K562 (cell line): Measurements from ENCODE around the gene RHOT1. TPM values are rescaled to one million over a fixed set of nuclear protein-coding genes. Genes with fewer than 3 reads are reported as not detected.

ENCODE experiments used
- ATAC-seq: fragments of 200-7000 bp; cut with Tn5 transposase; 3 replicates; pipeline ENCODE4 v1.9.1; 2020; ENCODE audit warnings: moderate library complexity
- BruUV-seq: library from RNA; stranded (reverse); fragments of 400-500 nt; replicated peaks from 2 replicates; lab custom pipeline; 2021; lab: Mats Ljungman, UMichigan
- CTCF ChIA-PET: fragments of 300-600 bp; formaldehyde crosslinking; extraction: SDS; loops from one replicate; lab custom pipeline; 2021; ENCODE audit warnings: low intra/inter-chr PET ratio; lab: Yijun Ruan, JAX
- POLR2A ChIA-PET: fragments of 300-600, 350-650 bp; sonication (Branson Sonifier 250); formaldehyde crosslinking; extraction: SDS; loops from one replicate; lab custom pipeline; 2021; ENCODE audit warnings: antibody characterized with exemption, inconsistent platforms; lab: Yijun Ruan, JAX
- DNase-seq, 4 experiments: peaks; one replicate each; pipeline versions ENCODE4 v3.0.0 to v3.0.0-alpha.2; 2011 to 2018; ENCODE audit warnings: low spot score in 3 of 4, mixed read lengths in 3 of 4; ENCODE audit errors: extremely low read depth in 1 of 4
- FAIRE-seq: peaks from 2 replicates; lab custom pipeline; 2011; peaks lifted over from hg19 to GRCh38; lab: Jason Lieb, UNC
- H2AFZ ChIP-seq: 2 replicates; pipeline ENCODE4 v1.6.0; 2011; ENCODE audit warnings: low read depth, low read length, control low read depth, inconsistent platforms
- H3K27ac ChIP-seq: fragments of 200-600 bp; 3 replicates; pipeline ENCODE4 v1.8.0; 2011; ENCODE audit warnings: low read depth, mild to moderate bottlenecking, control low read depth, inconsistent platforms, low read length, moderate library complexity, mixed read lengths; ENCODE audit errors: extremely low read depth
- H3K27me3 ChIP-seq, 2 experiments: fragments of 300-600 bp in 1 of 2; 2 replicates in 1 of 2; 3 replicates in 1 of 2; pipeline versions ENCODE4 v1.6.0 to v1.8.0; 2011; ENCODE audit warnings: inconsistent platforms in 2 of 2, low read length in 2 of 2, mild to moderate bottlenecking in 1 of 2, mixed read lengths in 1 of 2, moderate library complexity in 1 of 2; ENCODE audit not compliant: control insufficient read depth in 2 of 2, insufficient read depth in 2 of 2
- H3K36me3 ChIP-seq: fragments of 300-600 bp; 3 replicates; pipeline ENCODE4 v1.8.0; 2011; ENCODE audit warnings: mild to moderate bottlenecking, low read length, inconsistent platforms; ENCODE audit not compliant: control insufficient read depth, insufficient read depth
- H3K4me1 ChIP-seq, 2 experiments: fragments of 200-600 bp in 1 of 2; replicated peaks in 1 of 2; 2 replicates in 1 of 2; 3 replicates in 1 of 2; pipeline versions ENCODE4 v1.5.1 to v1.8.0; 2011; ENCODE audit warnings: inconsistent platforms in 2 of 2, low read length in 2 of 2, mild to moderate bottlenecking in 1 of 2, mixed read lengths in 1 of 2, moderate library complexity in 1 of 2; ENCODE audit not compliant: control insufficient read depth in 2 of 2, insufficient read depth in 2 of 2
- H3K4me2 ChIP-seq: 2 replicates; pipeline ENCODE4 v1.6.1; 2011; ENCODE audit warnings: low read length, control low read depth, inconsistent platforms, mixed read lengths; ENCODE audit not compliant: insufficient read depth
- H3K4me3 ChIP-seq: fragments of 200-600 bp; sonication (generic), shearing (Covaris generic); 2 replicates; pipeline ENCODE4 v1.5.1; 2016; ENCODE audit warnings: control low read depth, inconsistent platforms
- H3K79me2 ChIP-seq: fragments of 200-600 bp; 3 replicates; pipeline ENCODE4 v1.8.0; 2011; ENCODE audit warnings: low read length, inconsistent platforms; ENCODE audit not compliant: control insufficient read depth, insufficient read depth
- H3K9ac ChIP-seq, 2 experiments: 2 replicates each; pipeline versions ENCODE4 v1.6.0 to v1.6.1; 2011; ENCODE audit warnings: low read depth in 2 of 2, low read length in 2 of 2, control low read depth in 1 of 2, inconsistent platforms in 1 of 2, mild to moderate bottlenecking in 1 of 2, mixed read lengths in 1 of 2; ENCODE audit not compliant: insufficient read depth in 1 of 2
- H3K9me1 ChIP-seq: one replicate; pipeline ENCODE4 v1.6.0; 2011; ENCODE audit warnings: inconsistent platforms, mild to moderate bottlenecking, low read length, moderate library complexity; ENCODE audit not compliant: control insufficient read depth, insufficient read depth
- H3K9me3 ChIP-seq: replicated peaks from 2 replicates; pipeline ENCODE4 v1.5.1; 2011; ENCODE audit warnings: low read depth, low read length, inconsistent platforms; ENCODE audit not compliant: control insufficient read depth, insufficient read depth
- H4K20me1 ChIP-seq: replicated peaks from 2 replicates; pipeline ENCODE4 v1.6.1; 2011; ENCODE audit warnings: low read length, inconsistent platforms, mixed read lengths; ENCODE audit not compliant: control insufficient read depth, insufficient read depth
- CTBP1 ChIP-seq: fragments of 450-650 bp; IDR thresholded peaks from 2 replicates; pipeline ENCODE4 v1.6.1; 2016; ENCODE audit warnings: borderline replicate concordance
- DNMT1 ChIP-seq: fragments of 450-650 bp; IDR thresholded peaks from 2 replicates; pipeline ENCODE4 v1.6.1; 2016; ENCODE audit warnings: antibody characterized with exemption, mild to moderate bottlenecking
- ETV5 ChIP-seq: sonication (generic); formaldehyde crosslinking; IDR thresholded peaks from 2 replicates; pipeline ENCODE4 v1.4.0; 2020; ENCODE audit warnings: low read depth, mild to moderate bottlenecking, missing genetic modification reagents
- ETV6 ChIP-seq, 3 experiments: fragments of 150-350 bp in 1 of 3; sonication (generic) in 1 of 3; formaldehyde crosslinking in 1 of 3; IDR thresholded peaks; 2 replicates each; pipeline versions ENCODE4 v1.6.1 to v1.8.0; 2014 to 2022; ENCODE audit warnings: borderline replicate concordance in 2 of 3, low read depth in 2 of 3, antibody characterized with exemption in 1 of 3, low read length in 1 of 3, mild to moderate bottlenecking in 1 of 3, missing genetic modification reagents in 1 of 3
- FOXJ3 ChIP-seq: sonication (generic); formaldehyde crosslinking; IDR thresholded peaks from 2 replicates; pipeline ENCODE4 v1.4.0; 2020; ENCODE audit warnings: mild to moderate bottlenecking, missing genetic modification reagents
- GABPB1 ChIP-seq: sonication (generic); formaldehyde crosslinking; IDR thresholded peaks from 2 replicates; pipeline ENCODE4 v1.8.0; 2022; ENCODE audit warnings: mild to moderate bottlenecking, missing genetic modification reagents
- GMEB1 ChIP-seq: fragments of 250-450 bp; sonication (Bioruptor Pico); IDR thresholded peaks from 2 replicates; pipeline ENCODE4 v1.4.0; 2020; ENCODE audit warnings: mild to moderate bottlenecking
- KDM5B ChIP-seq: fragments of 200-600 bp; sonication (generic); IDR thresholded peaks from 2 replicates; pipeline ENCODE4 v1.6.1; 2012; ENCODE audit warnings: low read depth, mild to moderate bottlenecking, moderate library complexity, low read length, control low read depth, inconsistent platforms; ENCODE audit not compliant: insufficient replicate concordance
- NFIC ChIP-seq: fragments of 450-650 bp; IDR thresholded peaks from 2 replicates; pipeline ENCODE4 v1.6.1; 2017; ENCODE audit warnings: mild to moderate bottlenecking, inconsistent platforms
- RNF2 ChIP-seq: sonication (generic); IDR thresholded peaks from 2 replicates; pipeline ENCODE4 v1.6.1; 2016
- ZBTB9 ChIP-seq: fragments of 450-650 bp; formaldehyde crosslinking; IDR thresholded peaks from 2 replicates; pipeline ENCODE4 v1.4.0; 2020; ENCODE audit warnings: mild to moderate bottlenecking, moderate library complexity
- ZNF253 ChIP-seq: fragments of 250-450 bp; sonication (Bioruptor Pico); conservative IDR thresholded peaks from 2 replicates; pipeline ENCODE4 v1.6.1; 2021; ENCODE audit warnings: mild to moderate bottlenecking
- ZNF57 ChIP-seq: fragments of 450-650 bp; formaldehyde crosslinking; IDR thresholded peaks from 2 replicates; pipeline ENCODE4 v1.4.0; 2020; ENCODE audit warnings: mild to moderate bottlenecking, moderate library complexity
- ZNF586 ChIP-seq: fragments of 450-650 bp; formaldehyde crosslinking; conservative IDR thresholded peaks from 2 replicates; pipeline ENCODE4 v1.4.0; 2020; ENCODE audit warnings: mild to moderate bottlenecking, moderate library complexity
- WGBS: fragments of 100-300 bp; shearing (Covaris generic); methylation state at CpG from one replicate; pipeline ENCODE4 v1.1.6; 2016; ENCODE audit warnings: low coverage, mixed read lengths; ENCODE audit not compliant: insufficient coverage; ENCODE audit errors: missing lambda C conversion rate; 5-methylcytosine and 5-hydroxymethylcytosine counted together
- in situ Hi-C: fragments of 300-500 bp; cut with MboI; formaldehyde crosslinking; loops from 4 replicates; pipeline ENCODE4 v1.15.0; 2018; ENCODE audit warnings: inconsistent platforms, mixed read lengths
- intact Hi-C: fragments of 100-400 bp; cut with micrococcal nuclease; formaldehyde crosslinking; loops from 2 replicates; pipeline ENCODE4 v1.14.2; 2022
- polyA plus RNA-seq, 8 experiments: library from polyadenylated mRNA; depleted of rRNA in 4 of 8; stranded (reverse) in 5 of 8; unstranded in 3 of 8; fragments of >200 nt; fragmentation: Nextera tagmentation in 2 of 8; fragmentation: Illumina TruSeq in 1 of 8; extraction: Ambion mirVana in 2 of 8; extraction: Trizol in 1 of 8; gene quantifications; 2 replicates each; pipeline versions ENCODE4 v1.2.1 to v1.2.3, GENCODE V29; 2011 to 2014; ENCODE audit warnings: inconsistent platforms in 1 of 8, missing spikeins in 1 of 8
- total RNA-seq, 7 experiments: library from RNA; depleted of rRNA in 6 of 7; stranded (reverse); fragments of >200 nt in 6 of 7; fragmentation: Illumina TruSeq in 2 of 7; extraction: Trizol in 2 of 7; gene quantifications; 2 replicates each; pipeline versions ENCODE4 v1.2.1 to v1.2.3, GENCODE V29; 2011 to 2021; ENCODE audit warnings: low replicate concordance in 1 of 7
- TF ChIP-seq, protein P1 (sequence below): fragments of 250-450 bp; sonication (Bioruptor Pico); IDR thresholded peaks from 2 replicates; pipeline ENCODE4 v1.4.0; 2020; ENCODE audit warnings: mild to moderate bottlenecking, moderate library complexity
- TF ChIP-seq, protein P2 (sequence below): fragments of 450-650 bp; IDR thresholded peaks from 2 replicates; pipeline ENCODE4 v1.6.1; 2017; ENCODE audit warnings: mild to moderate bottlenecking, moderate library complexity

RHOT1 gene
- total and polyA plus RNA-seq, 9 of the 15 experiments (the other 6 are each of a cell fraction or from before 2014, with no cell fraction given) = 23.0 to 101 (median 32.2) TPM

- H3K27me3 ChIP-seq = no peaks in the 10 kb centered on the region
- no peaks in the 10 kb centered on the region for H3K9me3 ChIP-seq
- intact Hi-C loops = loop anchor here (5.0 kb wide), 1 partner anchor 39 kb away; no protein-coding TSS in a partner anchor
- H3K4me1 ChIP-seq = peaks cover 6 to 12% of the 10 kb centered on the region in 2 experiments; a peak in 4 of 5 replicates
- ChIA-PET CTCF (no interaction called here), POLR2A (interaction anchor here (0.5 to 2.3 kb wide), 5 partner anchors 11 to 252 kb away, joined by 3 to 10 read pairs (median 4); no protein-coding TSS in a partner anchor)
- no peaks in the 10 kb centered on the region for H3K9me1 ChIP-seq
- in situ Hi-C loops = no loop called here
- peak overlapping the region; percentile 76 for H2AFZ ChIP-seq
- TSS peak; percentile 61 for BruUV-seq
- DNase-seq (peak; percentile 84 to 97 (median 90)), FAIRE-seq (peak; percentile 95), ATAC-seq (peak; percentile 85)
- peaks cover 58% of the 10 kb centered on the region for H3K79me2 ChIP-seq
- peak overlapping the region; percentile 86 for H3K4me2 ChIP-seq
- WGBS = under 1% methylated on average over 23 of the region's 23 CpGs
- H3K9ac ChIP-seq = peak overlapping the region; percentile 88 to 94
- H3K27ac ChIP-seq = peak overlapping the region; percentile 94
- H3K4me3 ChIP-seq = peak overlapping the region; percentile 86
- H4K20me1 ChIP-seq = no peaks in the 10 kb centered on the region
- peaks cover 10% of the 10 kb centered on the region; the same call in 2 of the 3 replicates for H3K36me3 ChIP-seq
- TF ChIP-seq RNF2 (peak; percentile 92), ZNF57 (CRISPR knock-in tag) (no peak), CTBP1 (peak; percentile 83; the same call in 1 of the 2 replicates), NFIC (peak; percentile 89), KDM5B (peak; percentile 31), ZBTB9 (CRISPR knock-in tag) (0 out of 2 replicates have a peak, but pooled peaks have one; percentile 53), ETV6 (IDR thresholded peaks at IDR 0.05; ENCODE audit: borderline replicate concordance in 1 of 2, low read depth in 2 of 2, low read length in 1 of 2) (no peak), ETV6 (CRISPR knock-in tag; IDR thresholded peaks at IDR 0.05; ENCODE audit: borderline replicate concordance) (no peak), FOXJ3 (CRISPR knock-in tag) (no peak), GMEB1 (CRISPR knock-in tag) (no peak), ZNF253 (CRISPR knock-in tag) (no peak), ZNF586 (CRISPR knock-in tag) (no peak), ETV5 (CRISPR knock-in tag) (no peak), GABPB1 (CRISPR knock-in tag) (no peak), DNMT1 (peak; percentile 94; the same call in 1 of the 2 replicates)
- TF ChIP-seq, protein P1, sequence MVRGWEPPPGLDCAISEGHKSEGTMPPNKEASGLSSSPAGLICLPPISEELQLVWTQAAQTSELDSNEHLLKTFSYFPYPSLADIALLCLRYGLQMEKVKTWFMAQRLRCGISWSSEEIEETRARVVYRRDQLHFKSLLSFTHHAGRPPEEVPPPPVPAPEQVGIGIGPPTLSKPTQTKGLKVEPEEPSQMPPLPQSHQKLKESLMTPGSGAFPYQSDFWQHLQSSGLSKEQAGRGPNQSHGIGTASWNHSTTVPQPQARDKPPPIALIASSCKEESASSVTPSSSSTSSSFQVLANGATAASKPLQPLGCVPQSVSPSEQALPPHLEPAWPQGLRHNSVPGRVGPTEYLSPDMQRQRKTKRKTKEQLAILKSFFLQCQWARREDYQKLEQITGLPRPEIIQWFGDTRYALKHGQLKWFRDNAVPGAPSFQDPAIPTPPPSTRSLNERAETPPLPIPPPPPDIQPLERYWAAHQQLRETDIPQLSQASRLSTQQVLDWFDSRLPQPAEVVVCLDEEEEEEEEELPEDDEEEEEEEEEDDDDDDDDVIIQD (CRISPR knock-in tag) = no peak
- TF ChIP-seq, protein P2, sequence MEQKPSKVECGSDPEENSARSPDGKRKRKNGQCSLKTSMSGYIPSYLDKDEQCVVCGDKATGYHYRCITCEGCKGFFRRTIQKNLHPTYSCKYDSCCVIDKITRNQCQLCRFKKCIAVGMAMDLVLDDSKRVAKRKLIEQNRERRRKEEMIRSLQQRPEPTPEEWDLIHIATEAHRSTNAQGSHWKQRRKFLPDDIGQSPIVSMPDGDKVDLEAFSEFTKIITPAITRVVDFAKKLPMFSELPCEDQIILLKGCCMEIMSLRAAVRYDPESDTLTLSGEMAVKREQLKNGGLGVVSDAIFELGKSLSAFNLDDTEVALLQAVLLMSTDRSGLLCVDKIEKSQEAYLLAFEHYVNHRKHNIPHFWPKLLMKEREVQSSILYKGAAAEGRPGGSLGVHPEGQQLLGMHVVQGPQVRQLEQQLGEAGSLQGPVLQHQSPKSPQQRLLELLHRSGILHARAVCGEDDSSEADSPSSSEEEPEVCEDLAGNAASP = no peak
These were observed 690 bp downstream of the RHOT1 start for GRCh38 chr17:32142857-32143526.
